Neuronal stem cell (in vitro differentiated cells): ENCODE measurements around the gene GPR89A.
"Not testable (repeated sequence)": the region's sequence is repeated elsewhere in the genome, so short reads cannot be mapped to it uniquely, and the experiment has no call there.

ENCODE experiments used
- DNase-seq: peaks from one replicate; pipeline ENCODE4 v3.0.0-alpha.2; 2013; ENCODE audit warnings: low spot score
- H2AFZ ChIP-seq: one replicate; pipeline ENCODE4 v1.6.1; 2013; ENCODE audit warnings: mild to moderate bottlenecking, low read length, inconsistent platforms
- H2AK5ac ChIP-seq: 2 replicates; pipeline ENCODE4 v1.6.1; 2013; ENCODE audit warnings: low read depth, mild to moderate bottlenecking, inconsistent platforms, low read length, moderate library complexity, mixed read lengths
- H2BK120ac ChIP-seq: 2 replicates; pipeline ENCODE4 v1.6.1; 2013; ENCODE audit warnings: low read depth, mild to moderate bottlenecking, inconsistent platforms, low read length, moderate library complexity, mixed read lengths
- H2BK12ac ChIP-seq: one replicate; pipeline ENCODE4 v1.6.1; 2013; ENCODE audit warnings: low read length, inconsistent platforms
- H2BK15ac ChIP-seq: 2 replicates; pipeline ENCODE4 v1.6.1; 2013; ENCODE audit warnings: mild to moderate bottlenecking, low read length, inconsistent platforms, mixed read lengths
- H2BK5ac ChIP-seq: one replicate; pipeline ENCODE4 v1.6.1; 2013; ENCODE audit warnings: inconsistent platforms, mild to moderate bottlenecking, low read length, moderate library complexity
- H3K14ac ChIP-seq: one replicate; pipeline ENCODE4 v1.6.1; 2013; ENCODE audit warnings: low read length, inconsistent platforms
- H3K18ac ChIP-seq: 2 replicates; pipeline ENCODE4 v1.6.1; 2013; ENCODE audit warnings: low read length, inconsistent platforms
- H3K23ac ChIP-seq: 2 replicates; pipeline ENCODE4 v1.6.1; 2013; ENCODE audit warnings: low read depth, mild to moderate bottlenecking, mixed read lengths, low read length, inconsistent platforms; ENCODE audit not compliant: poor library complexity
- H3K27ac ChIP-seq: replicated peaks from 3 replicates; pipeline ENCODE4 v1.5.1; 2013; ENCODE audit warnings: low read length, inconsistent platforms
- H3K27me3 ChIP-seq, 3 experiments: 2 replicates each; pipeline ENCODE4 v1.6.1; 2013; ENCODE audit warnings: low read length in 3 of 3, mild to moderate bottlenecking in 2 of 3, inconsistent platforms in 1 of 3, low read depth in 1 of 3, mixed read lengths in 1 of 3, moderate library complexity in 1 of 3; ENCODE audit not compliant: control insufficient read depth in 3 of 3, insufficient read depth in 3 of 3
- H3K36me3 ChIP-seq, 2 donors: replicated peaks in 1 of 2; 2 replicates each; pipeline ENCODE4 v1.6.1; 2013; ENCODE audit warnings: low read length in 2 of 2; ENCODE audit not compliant: control insufficient read depth in 2 of 2, insufficient read depth in 2 of 2
- H3K4ac ChIP-seq: 2 replicates; pipeline ENCODE4 v1.6.1; 2013; ENCODE audit warnings: inconsistent platforms, mild to moderate bottlenecking, low read length, moderate library complexity
- H3K4me1 ChIP-seq, 2 donors: 1 replicate in 1 of 2; 2 replicates in 1 of 2; pipeline ENCODE4 v1.6.1; 2013; ENCODE audit warnings: low read length in 2 of 2, low read depth in 1 of 2; ENCODE audit not compliant: control insufficient read depth in 2 of 2, insufficient read depth in 1 of 2
- H3K4me2 ChIP-seq: one replicate; pipeline ENCODE4 v1.6.1; 2013; ENCODE audit warnings: mild to moderate bottlenecking, low read length, inconsistent platforms; ENCODE audit not compliant: insufficient read depth, poor library complexity, severe bottlenecking
- H3K4me3 ChIP-seq, 2 donors: 2 replicates each; pipeline ENCODE4 v1.5.1; 2013; ENCODE audit warnings: low read length in 2 of 2, mild to moderate bottlenecking in 2 of 2, inconsistent platforms in 1 of 2, moderate library complexity in 1 of 2
- H3K79me1 ChIP-seq: one replicate; pipeline ENCODE4 v1.6.1; 2013; ENCODE audit warnings: low read depth, mild to moderate bottlenecking, inconsistent platforms, low read length, moderate library complexity
- H3K9ac ChIP-seq: one replicate; pipeline ENCODE4 v1.6.1; 2013; ENCODE audit warnings: mild to moderate bottlenecking, low read depth, low read length, inconsistent platforms; ENCODE audit not compliant: poor library complexity
- H3K9me3 ChIP-seq, 2 donors: replicated peaks in 1 of 2; 2 replicates each; pipeline versions ENCODE3 to v1.6.1; 2013; ENCODE audit warnings: low read length in 2 of 2, mild to moderate bottlenecking in 2 of 2, inconsistent platforms in 1 of 2, low read depth in 1 of 2, mixed read lengths in 1 of 2, moderate library complexity in 1 of 2; ENCODE audit not compliant: control insufficient read depth in 2 of 2, insufficient read depth in 1 of 2
- H4K8ac ChIP-seq: one replicate; pipeline ENCODE4 v1.6.1; 2013; ENCODE audit warnings: low read depth, mild to moderate bottlenecking, inconsistent platforms, low read length, moderate library complexity
- H4K91ac ChIP-seq: one replicate; pipeline ENCODE4 v1.6.1; 2013; ENCODE audit warnings: low read length, low read depth, mild to moderate bottlenecking, inconsistent platforms; ENCODE audit not compliant: poor library complexity
- WGBS, 2 donors: extraction: QIAGEN DNeasy Blood & Tissue Kit; methylation state at CpG; one replicate each; pipeline ENCODE4 v1.1.7; 2013; ENCODE audit warnings: missing lambda C conversion rate in 2 of 2, mixed read lengths in 1 of 2; ENCODE audit not compliant: insufficient read length in 2 of 2, insufficient replicate concordance in 1 of 2; ENCODE audit errors: extremely low coverage in 2 of 2; 5-methylcytosine and 5-hydroxymethylcytosine counted together

The GPR89A gene

GRCh38 chr1:145673217-145673616, 65.4 kb downstream of the GPR89A start:
- not testable (repeated sequence) for H3K14ac ChIP-seq, H2AFZ ChIP-seq, H2BK5ac ChIP-seq, H2AK5ac ChIP-seq, H3K18ac ChIP-seq, H2BK120ac ChIP-seq, H3K23ac ChIP-seq, H3K9ac ChIP-seq, H3K27ac ChIP-seq, H3K79me1 ChIP-seq, H3K9me3 ChIP-seq, H3K27me3 ChIP-seq, H2BK12ac ChIP-seq, H3K36me3 ChIP-seq, H4K91ac ChIP-seq, H3K4ac ChIP-seq, H3K4me2 ChIP-seq, H4K8ac ChIP-seq, H2BK15ac ChIP-seq, H3K4me1 ChIP-seq, DNase-seq, H3K4me3 ChIP-seq
- WGBS, 2 donors, result no CpG with 5 or more reads among the region's 1 CpG

GRCh38 chr1:145684858-145685257, 77.1 kb downstream of the GPR89A start:
- H3K36me3 ChIP-seq, H3K4me3 ChIP-seq, H4K91ac ChIP-seq, H3K9ac ChIP-seq, DNase-seq, H3K23ac ChIP-seq, H2BK15ac ChIP-seq, H2BK5ac ChIP-seq, H3K9me3 ChIP-seq, H3K4me1 ChIP-seq, H3K4ac ChIP-seq, H3K18ac ChIP-seq, H3K4me2 ChIP-seq, H3K27ac ChIP-seq, H2BK120ac ChIP-seq, H4K8ac ChIP-seq, H3K27me3 ChIP-seq, H3K14ac ChIP-seq, H2BK12ac ChIP-seq, H2AK5ac ChIP-seq, H2AFZ ChIP-seq, H3K79me1 ChIP-seq: not testable (repeated sequence)
- WGBS, 2 donors, result no CpG with 5 or more reads among the region's 3 CpGs

GRCh38 chr1:145686078-145686477, 78.3 kb downstream of the GPR89A start:
- not testable (repeated sequence) for H3K27ac ChIP-seq, H2BK15ac ChIP-seq, H3K4ac ChIP-seq, H3K36me3 ChIP-seq, H4K8ac ChIP-seq, H3K18ac ChIP-seq, H3K9ac ChIP-seq, H2BK120ac ChIP-seq, H3K79me1 ChIP-seq, H3K4me1 ChIP-seq, H4K91ac ChIP-seq, H3K14ac ChIP-seq, H2AFZ ChIP-seq, H3K9me3 ChIP-seq, H3K27me3 ChIP-seq, H3K4me3 ChIP-seq, H2BK12ac ChIP-seq, H3K4me2 ChIP-seq, DNase-seq, H3K23ac ChIP-seq, H2BK5ac ChIP-seq, H2AK5ac ChIP-seq
- no CpG with 5 or more reads among the region's 1 CpG for WGBS, 2 donors

GRCh38 chr1:145688328-145688727, 80.5 kb downstream of the GPR89A start:
- Histone ChIP-seq H3K4me2 (no peak overlapping the region), H3K4me1 (peaks cover 0 to 5% of the 10 kb centered on the region in 2 donors), H3K27ac (no peak overlapping the region), H2AFZ (no peak overlapping the region), H3K27me3 (no peaks in the 10 kb centered on the region), H3K14ac (no peak overlapping the region), H3K23ac (no peak overlapping the region), H2BK120ac (no peak overlapping the region), H3K4me3 (no peak overlapping the region), H3K4ac (no peak overlapping the region), H4K91ac (no peak overlapping the region), H2BK15ac (no peak overlapping the region), H3K79me1 (no peaks in the 10 kb centered on the region), H2AK5ac (no peak overlapping the region), H3K9me3 (no peaks in the 10 kb centered on the region), H3K9ac (no peak overlapping the region), H2BK5ac (no peak overlapping the region), H3K36me3 (no peaks in the 10 kb centered on the region), H2BK12ac (no peak overlapping the region), H4K8ac (no peak overlapping the region), H3K18ac (no peak overlapping the region)
- WGBS, 2 donors, result no CpG with 5 or more reads among the region's 4 CpGs
- DNase-seq, result no peak
